ENCODE results near the gene SERTAD1.

GRCh38 chr19:40393894-40394815, 31.6 kb downstream of the SERTAD1 start:
- TF ChIP-seq, protein P1, sequence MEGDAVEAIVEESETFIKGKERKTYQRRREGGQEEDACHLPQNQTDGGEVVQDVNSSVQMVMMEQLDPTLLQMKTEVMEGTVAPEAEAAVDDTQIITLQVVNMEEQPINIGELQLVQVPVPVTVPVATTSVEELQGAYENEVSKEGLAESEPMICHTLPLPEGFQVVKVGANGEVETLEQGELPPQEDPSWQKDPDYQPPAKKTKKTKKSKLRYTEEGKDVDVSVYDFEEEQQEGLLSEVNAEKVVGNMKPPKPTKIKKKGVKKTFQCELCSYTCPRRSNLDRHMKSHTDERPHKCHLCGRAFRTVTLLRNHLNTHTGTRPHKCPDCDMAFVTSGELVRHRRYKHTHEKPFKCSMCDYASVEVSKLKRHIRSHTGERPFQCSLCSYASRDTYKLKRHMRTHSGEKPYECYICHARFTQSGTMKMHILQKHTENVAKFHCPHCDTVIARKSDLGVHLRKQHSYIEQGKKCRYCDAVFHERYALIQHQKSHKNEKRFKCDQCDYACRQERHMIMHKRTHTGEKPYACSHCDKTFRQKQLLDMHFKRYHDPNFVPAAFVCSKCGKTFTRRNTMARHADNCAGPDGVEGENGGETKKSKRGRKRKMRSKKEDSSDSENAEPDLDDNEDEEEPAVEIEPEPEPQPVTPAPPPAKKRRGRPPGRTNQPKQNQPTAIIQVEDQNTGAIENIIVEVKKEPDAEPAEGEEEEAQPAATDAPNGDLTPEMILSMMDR (IDR thresholded peaks at IDR 0.05 in 8 of 11, conservative IDR thresholded peaks at IDR 0.05 in 3 of 11), result no peak
- TF ChIP-seq POLR2AphosphoS5 (IDR thresholded peaks at IDR 0.05) (no peak), POLR2A (IDR thresholded peaks at IDR 0.05) (no peak)
